GM18909 (cell line): Measurements from ENCODE around the gene RTP4.
"Not testable (repeated sequence)": the region's sequence is repeated elsewhere in the genome, so short reads cannot be mapped to it uniquely, and the experiment has no call there.

Source experiments
- ATAC-seq: cut with Tn5 transposase; IDR thresholded peaks from one replicate; pipeline ENCODE4 v1.9.1; 2021; ENCODE audit warnings: mild to moderate bottlenecking; ENCODE audit not compliant: unreplicated experiment, poor library complexity

The RTP4 gene

GRCh38 chr3:187367561-187368103, 553 bp upstream of the RTP4 start:
- ATAC-seq, result peak; percentile 3

DNA sequence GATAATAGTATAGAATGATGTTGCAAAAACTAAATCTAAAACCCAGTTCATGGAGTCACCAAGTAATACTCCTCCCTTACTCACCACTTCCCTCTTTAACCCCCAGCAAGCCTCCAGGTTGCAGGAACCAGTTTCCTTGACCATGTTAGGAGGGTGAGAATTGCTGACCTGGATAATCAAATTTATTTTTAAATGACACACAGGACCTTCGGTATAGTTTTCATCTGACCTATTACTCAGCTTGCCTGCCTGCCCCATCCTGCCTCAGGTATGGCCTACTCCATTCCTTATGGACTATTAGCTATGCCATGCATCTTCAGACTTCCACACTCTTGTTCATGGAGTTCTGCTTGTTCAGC, 883 bp downstream of the RTP4 start:
- ATAC-seq, result peak; percentile 49

DNA sequence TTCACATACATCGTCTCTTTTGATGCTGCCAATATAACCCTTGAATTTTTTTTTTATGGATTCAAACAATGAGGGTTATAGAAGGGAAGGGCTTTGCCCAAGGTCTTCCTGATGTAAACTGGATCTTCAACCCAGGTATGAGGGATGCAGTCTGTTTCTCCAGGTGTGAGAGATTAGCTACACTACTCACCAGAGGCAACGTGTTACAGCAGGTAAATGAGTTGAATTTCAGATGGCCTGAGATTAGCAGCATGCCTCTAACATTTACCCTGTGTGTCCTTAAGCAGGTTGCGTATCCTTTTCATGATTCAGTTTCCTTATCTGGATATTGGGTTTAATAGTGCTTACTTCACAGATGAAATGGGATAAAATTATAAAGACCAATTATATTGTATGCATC, 1.9 kb downstream of the RTP4 start:
- no peak for ATAC-seq

DNA sequence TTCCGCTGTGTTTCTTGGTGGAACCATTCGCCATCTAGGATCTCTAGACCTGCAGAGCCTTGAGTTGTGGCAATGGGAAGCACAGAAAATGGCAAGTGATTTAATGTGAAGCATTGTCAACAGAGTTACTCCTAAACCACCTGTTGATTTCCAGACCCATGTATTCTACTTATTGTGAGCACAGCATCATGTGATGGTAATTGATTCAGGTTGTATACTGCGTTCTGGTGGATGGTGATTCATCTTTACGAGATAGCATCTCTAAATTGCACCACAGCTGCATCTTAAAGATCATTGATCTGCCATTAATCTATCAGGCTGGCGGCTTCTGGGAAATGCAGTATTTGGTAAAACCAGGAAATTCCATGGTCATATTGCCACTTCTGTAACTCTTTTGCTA, 7.4 kb downstream of the RTP4 start:
- ATAC-seq, result no peak

- no peak for ATAC-seq
These were observed 9.7 kb downstream of the RTP4 start for GRCh38 chr3:187377842-187378241.

- ATAC-seq, result no peak
These were observed 14.5 kb downstream of the RTP4 start for GRCh38 chr3:187382609-187383151.

DNA sequence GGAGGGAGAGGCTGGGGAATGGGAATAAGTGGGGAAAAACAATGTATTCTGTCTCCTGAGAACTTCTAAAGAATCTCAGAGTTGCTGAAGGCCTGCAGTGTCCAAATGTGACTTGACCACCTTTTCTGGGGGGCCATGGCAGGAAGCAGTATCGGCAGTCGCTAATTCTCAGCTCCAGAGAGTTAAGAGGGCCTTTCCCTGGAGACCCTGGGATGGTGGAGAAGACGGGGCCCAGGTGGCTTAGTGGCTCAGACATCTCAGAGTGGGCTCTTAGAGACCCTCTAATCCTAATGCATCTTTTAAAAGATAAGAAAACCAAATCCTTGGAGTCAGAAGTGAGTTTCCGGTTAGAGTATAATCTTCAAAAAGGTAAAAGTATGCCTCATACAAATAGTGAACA, 15.1 kb downstream of the RTP4 start:
- ATAC-seq, result no peak

GRCh38 chr3:187385296-187385695, 17.1 kb downstream of the RTP4 start:
- no peak for ATAC-seq

DNA sequence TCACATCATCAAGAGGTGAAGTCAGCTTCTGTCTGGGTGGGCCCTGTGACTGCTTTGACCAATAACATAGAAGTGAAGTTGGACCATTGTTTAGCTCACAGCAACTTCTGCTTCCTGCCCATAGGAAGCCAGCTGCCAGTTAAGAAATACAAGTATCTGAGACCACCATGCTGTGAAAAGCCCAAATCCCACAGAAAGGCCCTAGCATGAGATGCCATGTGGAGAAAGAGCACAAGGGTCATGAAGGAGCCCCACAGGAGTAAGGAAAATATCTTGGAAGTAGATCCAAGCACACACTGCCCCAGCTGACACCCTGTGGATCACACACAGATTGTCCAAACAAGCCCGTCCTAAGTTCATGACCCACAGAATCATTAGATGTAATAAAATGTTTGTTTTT, 28.5 kb downstream of the RTP4 start:
- ATAC-seq, result no peak

GRCh38 chr3:187398955-187399354, 30.8 kb downstream of the RTP4 start:
- ATAC-seq, result no peak

DNA sequence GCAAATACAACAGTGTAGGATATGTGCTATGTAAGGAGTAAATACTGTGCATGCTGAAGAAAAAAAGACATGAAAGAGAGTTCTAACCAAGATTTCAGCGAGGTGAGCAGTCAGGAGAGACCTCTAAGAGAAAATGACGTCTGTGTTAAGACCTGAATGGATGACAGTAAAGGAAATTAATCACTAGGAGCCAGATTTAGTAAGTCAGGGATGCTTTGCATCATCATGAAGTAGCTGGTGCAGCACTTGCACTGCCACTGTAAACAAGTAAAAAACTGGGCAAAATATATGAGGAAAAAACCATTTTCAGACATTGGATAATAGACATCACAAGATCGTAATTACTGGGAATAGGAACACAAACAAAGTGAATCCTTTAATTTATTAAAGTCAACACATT, 32.6 kb downstream of the RTP4 start:
- no peak for ATAC-seq

DNA sequence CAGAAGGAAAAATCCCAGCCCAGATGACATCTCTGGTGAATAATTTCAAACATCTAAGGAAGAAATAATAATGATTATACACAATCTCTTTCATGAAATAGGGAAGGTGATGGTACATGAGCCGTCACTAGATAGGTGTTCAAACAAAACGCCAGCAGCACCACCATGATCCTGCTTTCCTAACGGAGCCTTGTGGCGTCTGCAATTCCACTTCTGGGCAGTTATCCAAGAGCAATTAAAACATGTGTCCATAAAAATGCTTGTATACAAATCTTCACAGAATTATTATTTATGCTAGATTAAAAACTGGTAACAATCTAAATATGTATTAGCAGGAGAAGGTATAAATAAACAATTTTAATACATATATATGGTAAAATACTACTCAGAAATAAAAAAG, 33.7 kb downstream of the RTP4 start:
- no peak for ATAC-seq

DNA sequence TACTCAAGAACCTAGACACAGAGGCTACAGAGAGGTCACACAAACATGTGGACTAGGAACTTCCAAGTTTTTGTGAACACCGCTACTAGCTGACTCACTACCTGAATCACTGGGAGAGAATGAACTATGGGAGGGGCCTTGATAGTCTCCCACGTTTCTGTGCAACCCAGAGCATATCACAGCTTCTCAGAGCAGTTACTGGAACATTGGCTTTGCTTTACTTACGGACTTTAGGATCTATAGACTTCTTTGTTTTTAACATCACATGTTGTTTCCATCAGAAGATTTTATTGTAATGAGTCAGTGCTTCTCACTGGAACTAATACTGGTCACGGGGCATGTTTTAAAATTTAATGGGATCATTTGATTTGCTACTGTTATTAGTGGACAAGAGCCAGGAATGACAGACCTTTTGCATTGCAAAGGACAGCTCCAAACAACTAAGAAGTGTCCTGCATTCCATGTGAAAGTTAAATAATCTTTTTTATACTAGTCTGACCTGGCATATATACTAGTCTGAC, 35.6 kb downstream of the RTP4 start:
- no peak for ATAC-seq

DNA sequence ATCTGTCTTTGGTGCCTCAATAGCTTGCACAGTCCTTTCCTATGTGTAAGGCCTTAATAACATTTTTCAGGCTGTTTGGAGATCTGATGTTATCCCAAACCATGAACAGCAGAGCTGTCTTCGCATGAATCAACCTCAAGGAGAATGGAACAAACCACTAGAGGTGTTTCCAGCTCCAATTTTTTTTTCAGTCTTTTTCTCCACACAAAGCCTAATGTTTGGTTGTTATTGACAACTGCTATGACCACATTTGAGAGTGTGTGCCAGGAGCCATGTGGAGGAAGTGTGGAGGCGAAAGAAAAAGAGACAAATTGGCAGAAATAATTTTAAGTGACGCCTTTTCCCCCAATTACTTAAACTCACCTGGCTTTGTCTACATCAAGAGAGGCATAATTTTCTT, 38.7 kb downstream of the RTP4 start:
- ATAC-seq, result no peak

GRCh38 chr3:187411991-187412781, 44.0 kb downstream of the RTP4 start:
- ATAC-seq, result not testable (repeated sequence)
